Measurements from ENCODE around the gene PRKCB. TPM values are rescaled to one million over a fixed set of nuclear protein-coding genes. Genes with fewer than 3 reads are reported as not detected.

The PRKCB gene
- total and polyA plus RNA-seq, 2 experiments from 2014 or later: 3.7 to 16.4 TPM

GRCh38 chr16:23953476-23953875 is 117.7 kb downstream of the PRKCB start:
- H3K4me1 ChIP-seq (ENCODE audit: insufficient read depth): peaks cover 14% of the 10 kb centered on the region
- Mint-ChIP-seq H3K36me3 (ENCODE audit: low read depth) (no peaks in the 10 kb centered on the region), H3K27me3 (ENCODE audit: insufficient read depth, low read depth, poor library complexity) (peaks cover 3% of the 10 kb centered on the region), H3K4me3 (no peak overlapping the region), H3K4me1 (peaks cover 22% of the 10 kb centered on the region), H3K9me3 (no peaks in the 10 kb centered on the region), H3K27ac (no peak overlapping the region)
- H2AFZ ChIP-seq: no peak overlapping the region
- H3K27me3 ChIP-seq (ENCODE audit: insufficient read depth): no peaks in the 10 kb centered on the region
- DNase-seq (ENCODE audit: low spot score): no peak
- no peaks in the 10 kb centered on the region for H3F3A ChIP-seq (replicated peaks; ENCODE audit: low read depth)
- no peak overlapping the region for H3K27ac ChIP-seq (ENCODE audit: low read depth)
- no peak for ATAC-seq
- TF ChIP-seq EZH2 (IDR thresholded peaks at IDR 0.05; ENCODE audit: low read depth, unreplicated experiment): no peak
- no peak for TF ChIP-seq ZNF331 (CRISPR knock-in tag; IDR thresholded peaks at IDR 0.05; ENCODE audit: low read depth)
- TF ChIP-seq REST (IDR thresholded peaks at IDR 0.05; ENCODE audit: unreplicated experiment): no peak
- TF ChIP-seq, protein P1, sequence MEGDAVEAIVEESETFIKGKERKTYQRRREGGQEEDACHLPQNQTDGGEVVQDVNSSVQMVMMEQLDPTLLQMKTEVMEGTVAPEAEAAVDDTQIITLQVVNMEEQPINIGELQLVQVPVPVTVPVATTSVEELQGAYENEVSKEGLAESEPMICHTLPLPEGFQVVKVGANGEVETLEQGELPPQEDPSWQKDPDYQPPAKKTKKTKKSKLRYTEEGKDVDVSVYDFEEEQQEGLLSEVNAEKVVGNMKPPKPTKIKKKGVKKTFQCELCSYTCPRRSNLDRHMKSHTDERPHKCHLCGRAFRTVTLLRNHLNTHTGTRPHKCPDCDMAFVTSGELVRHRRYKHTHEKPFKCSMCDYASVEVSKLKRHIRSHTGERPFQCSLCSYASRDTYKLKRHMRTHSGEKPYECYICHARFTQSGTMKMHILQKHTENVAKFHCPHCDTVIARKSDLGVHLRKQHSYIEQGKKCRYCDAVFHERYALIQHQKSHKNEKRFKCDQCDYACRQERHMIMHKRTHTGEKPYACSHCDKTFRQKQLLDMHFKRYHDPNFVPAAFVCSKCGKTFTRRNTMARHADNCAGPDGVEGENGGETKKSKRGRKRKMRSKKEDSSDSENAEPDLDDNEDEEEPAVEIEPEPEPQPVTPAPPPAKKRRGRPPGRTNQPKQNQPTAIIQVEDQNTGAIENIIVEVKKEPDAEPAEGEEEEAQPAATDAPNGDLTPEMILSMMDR (conservative IDR thresholded peaks at IDR 0.05; ENCODE audit: low read depth in 2 of 2): no peak
- TF ChIP-seq POLR2AphosphoS5 (IDR thresholded peaks at IDR 0.05; ENCODE audit: low read depth): no peak
- TF ChIP-seq STAT1 (IDR thresholded peaks at IDR 0.05; ENCODE audit: unreplicated experiment): no peak
- TF ChIP-seq EZH2phosphoT487 (IDR thresholded peaks at IDR 0.05; ENCODE audit: unreplicated experiment): no peak
- TF ChIP-seq JUNB (IDR thresholded peaks at IDR 0.05; ENCODE audit: unreplicated experiment): no peak
- TF ChIP-seq CREB1 (CRISPR knock-in tag; IDR thresholded peaks at IDR 0.05; ENCODE audit: low read depth): no peak
- no peak for TF ChIP-seq NANOG (IDR thresholded peaks at IDR 0.05; ENCODE audit: borderline replicate concordance)
- no peak for TF ChIP-seq ETS1 (IDR thresholded peaks at IDR 0.05)
- TF ChIP-seq ZNF114 (CRISPR knock-in tag; IDR thresholded peaks at IDR 0.05): no peak
- TF ChIP-seq, protein P2, sequence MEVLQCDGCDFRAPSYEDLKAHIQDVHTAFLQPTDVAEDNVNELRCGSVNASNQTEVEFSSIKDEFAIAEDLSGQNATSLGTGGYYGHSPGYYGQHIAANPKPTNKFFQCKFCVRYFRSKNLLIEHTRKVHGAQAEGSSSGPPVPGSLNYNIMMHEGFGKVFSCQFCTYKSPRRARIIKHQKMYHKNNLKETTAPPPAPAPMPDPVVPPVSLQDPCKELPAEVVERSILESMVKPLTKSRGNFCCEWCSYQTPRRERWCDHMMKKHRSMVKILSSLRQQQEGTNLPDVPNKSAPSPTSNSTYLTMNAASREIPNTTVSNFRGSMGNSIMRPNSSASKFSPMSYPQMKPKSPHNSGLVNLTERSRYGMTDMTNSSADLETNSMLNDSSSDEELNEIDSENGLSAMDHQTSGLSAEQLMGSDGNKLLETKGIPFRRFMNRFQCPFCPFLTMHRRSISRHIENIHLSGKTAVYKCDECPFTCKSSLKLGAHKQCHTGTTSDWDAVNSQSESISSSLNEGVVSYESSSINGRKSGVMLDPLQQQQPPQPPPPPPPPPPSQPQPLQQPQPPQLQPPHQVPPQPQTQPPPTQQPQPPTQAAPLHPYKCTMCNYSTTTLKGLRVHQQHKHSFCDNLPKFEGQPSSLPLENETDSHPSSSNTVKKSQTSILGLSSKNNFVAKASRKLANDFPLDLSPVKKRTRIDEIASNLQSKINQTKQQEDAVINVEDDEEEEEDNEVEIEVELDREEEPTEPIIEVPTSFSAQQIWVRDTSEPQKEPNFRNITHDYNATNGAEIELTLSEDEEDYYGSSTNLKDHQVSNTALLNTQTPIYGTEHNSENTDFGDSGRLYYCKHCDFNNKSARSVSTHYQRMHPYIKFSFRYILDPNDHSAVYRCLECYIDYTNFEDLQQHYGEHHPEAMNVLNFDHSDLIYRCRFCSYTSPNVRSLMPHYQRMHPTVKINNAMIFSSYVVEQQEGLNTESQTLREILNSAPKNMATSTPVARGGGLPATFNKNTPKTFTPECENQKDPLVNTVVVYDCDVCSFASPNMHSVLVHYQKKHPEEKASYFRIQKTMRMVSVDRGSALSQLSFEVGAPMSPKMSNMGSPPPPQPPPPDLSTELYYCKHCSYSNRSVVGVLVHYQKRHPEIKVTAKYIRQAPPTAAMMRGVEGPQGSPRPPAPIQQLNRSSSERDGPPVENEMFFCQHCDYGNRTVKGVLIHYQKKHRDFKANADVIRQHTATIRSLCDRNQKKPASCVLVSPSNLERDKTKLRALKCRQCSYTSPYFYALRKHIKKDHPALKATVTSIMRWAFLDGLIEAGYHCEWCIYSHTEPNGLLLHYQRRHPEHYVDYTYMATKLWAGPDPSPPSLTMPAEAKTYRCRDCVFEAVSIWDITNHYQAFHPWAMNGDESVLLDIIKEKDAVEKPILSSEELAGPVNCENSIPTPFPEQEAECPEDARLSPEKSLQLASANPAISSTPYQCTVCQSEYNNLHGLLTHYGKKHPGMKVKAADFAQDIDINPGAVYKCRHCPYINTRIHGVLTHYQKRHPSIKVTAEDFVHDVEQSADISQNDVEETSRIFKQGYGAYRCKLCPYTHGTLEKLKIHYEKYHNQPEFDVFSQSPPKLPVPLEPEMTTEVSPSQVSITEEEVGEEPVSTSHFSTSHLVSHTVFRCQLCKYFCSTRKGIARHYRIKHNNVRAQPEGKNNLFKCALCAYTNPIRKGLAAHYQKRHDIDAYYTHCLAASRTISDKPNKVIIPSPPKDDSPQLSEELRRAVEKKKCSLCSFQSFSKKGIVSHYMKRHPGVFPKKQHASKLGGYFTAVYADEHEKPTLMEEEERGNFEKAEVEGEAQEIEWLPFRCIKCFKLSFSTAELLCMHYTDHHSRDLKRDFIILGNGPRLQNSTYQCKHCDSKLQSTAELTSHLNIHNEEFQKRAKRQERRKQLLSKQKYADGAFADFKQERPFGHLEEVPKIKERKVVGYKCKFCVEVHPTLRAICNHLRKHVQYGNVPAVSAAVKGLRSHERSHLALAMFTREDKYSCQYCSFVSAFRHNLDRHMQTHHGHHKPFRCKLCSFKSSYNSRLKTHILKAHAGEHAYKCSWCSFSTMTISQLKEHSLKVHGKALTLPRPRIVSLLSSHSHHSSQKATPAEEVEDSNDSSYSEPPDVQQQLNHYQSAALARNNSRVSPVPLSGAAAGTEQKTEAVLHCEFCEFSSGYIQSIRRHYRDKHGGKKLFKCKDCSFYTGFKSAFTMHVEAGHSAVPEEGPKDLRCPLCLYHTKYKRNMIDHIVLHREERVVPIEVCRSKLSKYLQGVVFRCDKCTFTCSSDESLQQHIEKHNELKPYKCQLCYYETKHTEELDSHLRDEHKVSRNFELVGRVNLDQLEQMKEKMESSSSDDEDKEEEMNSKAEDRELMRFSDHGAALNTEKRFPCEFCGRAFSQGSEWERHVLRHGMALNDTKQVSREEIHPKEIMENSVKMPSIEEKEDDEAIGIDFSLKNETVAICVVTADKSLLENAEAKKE (CRISPR knock-in tag; IDR thresholded peaks at IDR 0.05): no peak
- H3K36me3 ChIP-seq (ENCODE audit: insufficient read depth): no peaks in the 10 kb centered on the region
- no peaks in the 10 kb centered on the region for H3K9me2 ChIP-seq (ENCODE audit: insufficient read depth)
- H3K79me2 ChIP-seq (replicated peaks; ENCODE audit: insufficient read depth): no peaks in the 10 kb centered on the region
- no peak overlapping the region for H3K4me2 ChIP-seq
- H3K4me3 ChIP-seq: no peak overlapping the region
- H4K20me1 ChIP-seq (replicated peaks; ENCODE audit: insufficient read depth): no peaks in the 10 kb centered on the region
